ENCODE data around the gene LPP.

LPP gene

GRCh38 chr3:188396251-188396650 lies 242.3 kb downstream of the LPP start:
- H3K4me2 ChIP-seq (ENCODE audit: low read depth, low read length): no peak overlapping the region
- H3K27ac ChIP-seq (ENCODE audit: low read length): no peak overlapping the region
- H2AFZ ChIP-seq (ENCODE audit: low read length): no peak overlapping the region
- H3K4me3 ChIP-seq (ENCODE audit: low read length): no peak overlapping the region
- H3F3A ChIP-seq (ENCODE audit: insufficient read depth, low read length): peaks cover 15% of the 10 kb centered on the region
- TF ChIP-seq EZH2 (optimal IDR thresholded peaks at IDR 0.05; ENCODE audit: low read depth, low read length) (no peak), CTCF (IDR thresholded peaks at IDR 0.05; ENCODE audit: low read length) (no peak), EZH2phosphoT487 (IDR thresholded peaks at IDR 0.05; ENCODE audit: low read length) (no peak)
- H4K20me1 ChIP-seq (ENCODE audit: insufficient read depth, low read length): no peaks in the 10 kb centered on the region
- no peaks in the 10 kb centered on the region for H3K9me3 ChIP-seq (replicated peaks; ENCODE audit: insufficient read depth, low read length)
- peaks cover 10% of the 10 kb centered on the region for H3K4me1 ChIP-seq (ENCODE audit: low read length)
- H3K9me2 ChIP-seq (replicated peaks; ENCODE audit: insufficient read depth, low read length): no peaks in the 10 kb centered on the region
- H3K27me3 ChIP-seq (replicated peaks; ENCODE audit: insufficient read depth, low read length): peaks cover 25% of the 10 kb centered on the region
- no peak for DNase-seq
- no peaks in the 10 kb centered on the region for H3K79me2 ChIP-seq (ENCODE audit: low read length)
- H3K9ac ChIP-seq (ENCODE audit: low read length): no peak overlapping the region
- H3K36me3 ChIP-seq (replicated peaks; ENCODE audit: insufficient read depth, low read length): no peaks in the 10 kb centered on the region

- TF ChIP-seq CTCF (IDR thresholded peaks at IDR 0.05; ENCODE audit: low read length) (no peak), EZH2 (optimal IDR thresholded peaks at IDR 0.05; ENCODE audit: low read depth, low read length) (no peak), EZH2phosphoT487 (IDR thresholded peaks at IDR 0.05; ENCODE audit: low read length) (no peak)
- H3K9me2 ChIP-seq (replicated peaks; ENCODE audit: insufficient read depth, low read length): no peaks in the 10 kb centered on the region
- peaks cover 10% of the 10 kb centered on the region for H3K4me1 ChIP-seq (ENCODE audit: low read length)
- H3K27me3 ChIP-seq (replicated peaks; ENCODE audit: insufficient read depth, low read length): peaks cover 31% of the 10 kb centered on the region
- no peak overlapping the region for H3K4me3 ChIP-seq (ENCODE audit: low read length)
- H3K36me3 ChIP-seq (replicated peaks; ENCODE audit: insufficient read depth, low read length): no peaks in the 10 kb centered on the region
- H3K27ac ChIP-seq (ENCODE audit: low read length): no peak overlapping the region
- no peaks in the 10 kb centered on the region for H4K20me1 ChIP-seq (ENCODE audit: insufficient read depth, low read length)
- no peak overlapping the region for H3K9ac ChIP-seq (ENCODE audit: low read length)
- H3K4me2 ChIP-seq (ENCODE audit: low read depth, low read length): no peak overlapping the region
- H3K9me3 ChIP-seq (replicated peaks; ENCODE audit: insufficient read depth, low read length): no peaks in the 10 kb centered on the region
- H2AFZ ChIP-seq (ENCODE audit: low read length): no peak overlapping the region
- no peak for DNase-seq
- H3F3A ChIP-seq (ENCODE audit: insufficient read depth, low read length): peaks cover 17% of the 10 kb centered on the region
- H3K79me2 ChIP-seq (ENCODE audit: low read length): no peaks in the 10 kb centered on the region
Observed at GRCh38 chr3:188396900-188397299, 242.9 kb downstream of the LPP start.

GRCh38 chr3:188397766-188398705 lies 244.1 kb downstream of the LPP start:
- Histone ChIP-seq H3F3A (ENCODE audit: insufficient read depth, low read length) (peaks cover 17% of the 10 kb centered on the region), H3K36me3 (replicated peaks; ENCODE audit: insufficient read depth, low read length) (no peaks in the 10 kb centered on the region), H3K9me3 (replicated peaks; ENCODE audit: insufficient read depth, low read length) (no peaks in the 10 kb centered on the region), H3K4me1 (ENCODE audit: low read length) (peaks cover 10% of the 10 kb centered on the region), H3K4me3 (ENCODE audit: low read length) (no peak overlapping the region), H3K27me3 (replicated peaks; ENCODE audit: insufficient read depth, low read length) (peaks cover 41% of the 10 kb centered on the region), H2AFZ (ENCODE audit: low read length) (no peak overlapping the region), H3K4me2 (ENCODE audit: low read depth, low read length) (no peak overlapping the region), H4K20me1 (ENCODE audit: insufficient read depth, low read length) (no peaks in the 10 kb centered on the region), H3K27ac (ENCODE audit: low read length) (no peak overlapping the region), H3K9ac (ENCODE audit: low read length) (no peak overlapping the region), H3K9me2 (replicated peaks; ENCODE audit: insufficient read depth, low read length) (no peaks in the 10 kb centered on the region), H3K79me2 (ENCODE audit: low read length) (no peaks in the 10 kb centered on the region)
- TF ChIP-seq CTCF (IDR thresholded peaks at IDR 0.05; ENCODE audit: low read length): no peak
- TF ChIP-seq EZH2phosphoT487 (IDR thresholded peaks at IDR 0.05; ENCODE audit: low read length): no peak
- TF ChIP-seq EZH2 (optimal IDR thresholded peaks at IDR 0.05; ENCODE audit: low read depth, low read length): no peak
- DNase-seq: no peak

All from MM.1S (cell line).